ENCODE measurements around the gene ZNF423.
"Not testable (repeated sequence)": the region's sequence is repeated elsewhere in the genome, so short reads cannot be mapped to it uniquely, and the experiment has no call there.

ZNF423 gene

DNA sequence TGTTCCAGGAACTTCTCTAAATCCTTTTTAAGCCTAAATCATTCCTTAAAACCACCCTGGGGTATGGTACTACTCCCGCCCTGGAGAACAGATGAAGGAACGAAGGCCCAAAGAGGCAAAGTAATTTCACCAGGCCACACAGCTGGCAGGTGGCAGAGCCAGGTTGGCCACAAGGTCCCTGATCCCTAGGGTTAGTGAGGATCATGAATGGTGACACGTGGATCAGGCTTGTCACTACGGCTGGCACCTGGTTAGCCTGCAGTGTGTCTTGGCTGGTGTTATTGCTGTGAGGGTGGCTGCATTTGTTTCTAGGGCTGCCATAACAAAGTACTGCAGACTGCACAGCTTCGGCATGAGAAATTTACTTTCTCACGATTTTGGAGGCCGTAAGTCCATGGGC lies 26.0 kb upstream of the ZNF423 start:
- no peaks in the 10 kb centered on the region for H3K36me3 ChIP-seq (ENCODE audit: control insufficient read depth, low read length)
- H3F3A ChIP-seq (ENCODE audit: control insufficient read depth, insufficient read depth) = no peaks in the 10 kb centered on the region
- H3K27me3 ChIP-seq (ENCODE audit: control insufficient read depth, low read length) = peaks cover 6% of the 10 kb centered on the region; the same call in 1 of the 2 replicates
- no peaks in the 10 kb centered on the region for H3K9me2 ChIP-seq (replicated peaks; ENCODE audit: control insufficient read depth, low read length)
- H3K9me3 ChIP-seq (ENCODE audit: control insufficient read depth, insufficient read depth, low read length) = no peaks in the 10 kb centered on the region
- TF ChIP-seq EZH2phosphoT487 (IDR thresholded peaks at IDR 0.05; ENCODE audit: borderline replicate concordance, low read length) = no peak
- TF ChIP-seq, protein P1, sequence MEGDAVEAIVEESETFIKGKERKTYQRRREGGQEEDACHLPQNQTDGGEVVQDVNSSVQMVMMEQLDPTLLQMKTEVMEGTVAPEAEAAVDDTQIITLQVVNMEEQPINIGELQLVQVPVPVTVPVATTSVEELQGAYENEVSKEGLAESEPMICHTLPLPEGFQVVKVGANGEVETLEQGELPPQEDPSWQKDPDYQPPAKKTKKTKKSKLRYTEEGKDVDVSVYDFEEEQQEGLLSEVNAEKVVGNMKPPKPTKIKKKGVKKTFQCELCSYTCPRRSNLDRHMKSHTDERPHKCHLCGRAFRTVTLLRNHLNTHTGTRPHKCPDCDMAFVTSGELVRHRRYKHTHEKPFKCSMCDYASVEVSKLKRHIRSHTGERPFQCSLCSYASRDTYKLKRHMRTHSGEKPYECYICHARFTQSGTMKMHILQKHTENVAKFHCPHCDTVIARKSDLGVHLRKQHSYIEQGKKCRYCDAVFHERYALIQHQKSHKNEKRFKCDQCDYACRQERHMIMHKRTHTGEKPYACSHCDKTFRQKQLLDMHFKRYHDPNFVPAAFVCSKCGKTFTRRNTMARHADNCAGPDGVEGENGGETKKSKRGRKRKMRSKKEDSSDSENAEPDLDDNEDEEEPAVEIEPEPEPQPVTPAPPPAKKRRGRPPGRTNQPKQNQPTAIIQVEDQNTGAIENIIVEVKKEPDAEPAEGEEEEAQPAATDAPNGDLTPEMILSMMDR (IDR thresholded peaks at IDR 0.05; ENCODE audit: low read depth, low read length, poor library complexity, severe bottlenecking) = no peak
- H3K27ac ChIP-seq (ENCODE audit: low read depth, low read length) = no peak overlapping the region
- H3K4me2 ChIP-seq (ENCODE audit: low read length) = no peak overlapping the region
- H4K20me1 ChIP-seq (ENCODE audit: control insufficient read depth, insufficient read depth, low read depth, low read length) = no peaks in the 10 kb centered on the region
- H3K4me3 ChIP-seq (ENCODE audit: low read length) = no peak overlapping the region
- H3K4me1 ChIP-seq (ENCODE audit: control insufficient read depth, low read length) = no peaks in the 10 kb centered on the region
- no peaks in the 10 kb centered on the region for H3K79me2 ChIP-seq (ENCODE audit: control insufficient read depth, low read length)

DNA sequence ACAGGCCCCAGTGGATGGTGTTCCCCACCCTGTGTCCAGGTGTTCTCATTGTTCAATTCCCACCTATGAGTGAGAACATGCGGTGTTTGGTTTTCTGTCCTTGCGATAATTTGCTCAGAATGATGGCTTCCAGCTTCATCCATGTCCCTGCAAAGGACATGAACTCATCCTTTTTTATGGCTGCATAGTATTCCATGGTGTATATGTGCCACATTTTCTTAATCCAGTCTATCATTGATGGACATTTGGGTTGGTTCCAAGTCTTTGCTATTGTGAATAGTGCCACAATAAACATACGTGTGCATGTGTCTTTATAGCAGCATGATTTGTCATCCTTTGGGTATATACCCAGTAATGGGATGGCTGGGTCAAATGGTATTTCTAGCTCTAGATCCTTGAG lies 22.6 kb upstream of the ZNF423 start:
- H3K36me3 ChIP-seq (ENCODE audit: control insufficient read depth, low read length); H3K4me3 ChIP-seq (ENCODE audit: low read length); H3K27me3 ChIP-seq (ENCODE audit: control insufficient read depth, low read length); H3K9me2 ChIP-seq (replicated peaks; ENCODE audit: control insufficient read depth, low read length); H3F3A ChIP-seq (ENCODE audit: control insufficient read depth, insufficient read depth); H4K20me1 ChIP-seq (ENCODE audit: control insufficient read depth, insufficient read depth, low read depth, low read length); H3K9me3 ChIP-seq (ENCODE audit: control insufficient read depth, insufficient read depth, low read length); H3K4me1 ChIP-seq (ENCODE audit: control insufficient read depth, low read length); H3K4me2 ChIP-seq (ENCODE audit: low read length); H3K27ac ChIP-seq (ENCODE audit: low read depth, low read length); H3K79me2 ChIP-seq (ENCODE audit: control insufficient read depth, low read length): not testable (repeated sequence)

DNA sequence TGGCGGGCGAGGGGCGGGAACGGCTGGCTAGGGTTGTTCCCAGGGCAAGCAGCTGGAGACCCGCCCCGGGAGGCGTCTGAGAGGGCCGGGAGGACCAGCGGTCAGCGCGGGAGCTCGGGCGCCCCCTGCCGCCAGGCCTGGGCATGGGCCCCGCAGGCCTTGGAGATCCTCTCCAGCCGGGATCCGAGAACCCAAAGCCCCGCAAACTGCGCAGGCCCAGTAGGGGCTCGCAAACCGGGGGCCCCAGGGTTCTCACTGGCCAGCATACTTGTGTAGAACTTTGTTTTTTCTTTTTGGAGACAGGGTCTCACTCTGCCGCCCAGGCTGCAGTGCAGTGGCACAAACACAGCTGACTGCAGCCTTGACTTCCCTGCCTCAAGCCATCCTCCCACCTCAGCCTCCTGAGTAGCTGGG lies 20.8 kb upstream of the ZNF423 start:
- no peak overlapping the region for H3K4me3 ChIP-seq (ENCODE audit: low read length)
- no peak overlapping the region for H3K27ac ChIP-seq (ENCODE audit: low read depth, low read length)
- H3K4me2 ChIP-seq (ENCODE audit: low read length) = no peak overlapping the region

DNA sequence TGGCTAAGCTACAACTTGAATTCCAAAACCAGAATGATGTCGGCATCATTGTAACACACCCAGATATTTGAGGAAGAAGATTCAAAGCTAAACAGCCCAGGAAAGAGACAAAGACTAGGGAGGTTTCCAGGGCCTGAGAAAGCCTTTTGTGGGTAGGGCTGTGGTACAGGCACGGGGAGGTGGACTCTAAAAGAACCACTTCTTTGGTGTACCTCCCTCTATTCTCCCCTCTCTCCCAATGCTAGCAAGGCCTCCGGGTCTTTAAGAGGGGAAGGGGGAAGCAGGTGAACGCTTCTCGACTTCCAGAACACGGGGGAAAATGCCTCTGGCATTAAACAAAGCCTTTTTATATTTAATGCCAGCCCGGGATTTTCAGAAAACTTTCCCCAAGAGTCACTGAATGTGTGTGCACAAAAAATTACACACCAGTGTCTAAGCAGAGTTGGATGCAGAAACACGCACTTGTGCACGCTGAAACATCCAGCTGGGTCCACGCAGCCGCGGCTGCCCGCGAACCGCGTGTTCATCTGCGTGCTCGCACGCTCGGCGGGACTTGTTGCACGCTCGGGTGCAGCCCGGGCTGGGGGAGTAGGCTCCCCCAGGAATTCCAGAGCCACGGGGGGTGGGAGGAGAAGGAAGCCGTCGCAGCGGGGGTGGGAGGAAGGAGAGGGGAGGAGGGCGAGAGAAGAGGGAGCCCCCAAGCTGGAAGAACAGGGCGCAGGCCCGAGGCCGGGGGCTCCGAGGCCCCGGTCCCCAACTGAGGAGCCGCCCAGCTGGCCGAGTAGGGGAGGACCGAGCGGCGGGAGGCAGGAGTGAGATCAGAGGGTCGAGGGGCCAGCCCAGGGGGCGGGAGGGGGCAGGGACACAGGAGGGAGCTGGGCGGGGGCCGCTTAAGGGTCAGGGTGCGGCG lies 20.1 kb upstream of the ZNF423 start:
- Histone ChIP-seq H3K4me2 (ENCODE audit: low read length) (no peak overlapping the region), H3K27ac (ENCODE audit: low read depth, low read length) (no peak overlapping the region), H4K20me1 (ENCODE audit: control insufficient read depth, insufficient read depth, low read depth, low read length) (no peaks in the 10 kb centered on the region), H3K27me3 (ENCODE audit: control insufficient read depth, low read length) (peaks cover 2% of the 10 kb centered on the region; the same call in 1 of the 2 replicates), H3K36me3 (ENCODE audit: control insufficient read depth, low read length) (no peaks in the 10 kb centered on the region), H3K9me3 (ENCODE audit: control insufficient read depth, insufficient read depth, low read length) (no peaks in the 10 kb centered on the region), H3K4me3 (ENCODE audit: low read length) (no peak overlapping the region), H3K4me1 (ENCODE audit: control insufficient read depth, low read length) (no peaks in the 10 kb centered on the region), H3K9me2 (replicated peaks; ENCODE audit: control insufficient read depth, low read length) (no peaks in the 10 kb centered on the region), H3F3A (ENCODE audit: control insufficient read depth, insufficient read depth) (no peaks in the 10 kb centered on the region), H3K79me2 (ENCODE audit: control insufficient read depth, low read length) (no peaks in the 10 kb centered on the region)
- TF ChIP-seq, protein P1 (IDR thresholded peaks at IDR 0.05; ENCODE audit: low read depth, low read length, poor library complexity, severe bottlenecking) = no peak
- no peak for TF ChIP-seq EZH2phosphoT487 (IDR thresholded peaks at IDR 0.05; ENCODE audit: borderline replicate concordance, low read length)

More for the DNA sequence above, 20.8 kb upstream of the ZNF423 start:
- Histone ChIP-seq H4K20me1 (ENCODE audit: control insufficient read depth, insufficient read depth, low read depth, low read length) (no peaks in the 10 kb centered on the region), H3K9me3 (ENCODE audit: control insufficient read depth, insufficient read depth, low read length) (no peaks in the 10 kb centered on the region), H3F3A (ENCODE audit: control insufficient read depth, insufficient read depth) (no peaks in the 10 kb centered on the region), H3K4me1 (ENCODE audit: control insufficient read depth, low read length) (no peaks in the 10 kb centered on the region), H3K79me2 (ENCODE audit: control insufficient read depth, low read length) (no peaks in the 10 kb centered on the region), H3K9me2 (replicated peaks; ENCODE audit: control insufficient read depth, low read length) (no peaks in the 10 kb centered on the region), H3K27me3 (ENCODE audit: control insufficient read depth, low read length) (no peaks in the 10 kb centered on the region), H3K36me3 (ENCODE audit: control insufficient read depth, low read length) (no peaks in the 10 kb centered on the region)
- TF ChIP-seq, protein P1 (IDR thresholded peaks at IDR 0.05; ENCODE audit: low read depth, low read length, poor library complexity, severe bottlenecking) = peak; percentile 72
- no peak for TF ChIP-seq EZH2phosphoT487 (IDR thresholded peaks at IDR 0.05; ENCODE audit: borderline replicate concordance, low read length)

Data from DOHH2 (cell line).